Ammon's horn (tissue), 1 donor: ENCODE data around the gene MMRN2.
"Not testable (repeated sequence)": the region's sequence is repeated elsewhere in the genome, so short reads cannot be mapped to it uniquely, and the experiment has no call there.

Experiments used
- DNase-seq: peaks from one replicate; pipeline ENCODE4 v3.0.0-alpha.2; 2016; ENCODE audit warnings: low spot score

Gene MMRN2

GRCh38 chr10:86940677-86941076, 16.7 kb downstream of the MMRN2 start:
- no peak for DNase-seq

- DNase-seq = not testable (repeated sequence)
Observed at GRCh38 chr10:86940076-86940475, 17.3 kb downstream of the MMRN2 start.

GRCh38 chr10:86938260-86938659, 19.2 kb downstream of the MMRN2 start:
- no peak for DNase-seq

- no peak for DNase-seq
Observed at GRCh38 chr10:86937502-86938154, 19.8 kb downstream of the MMRN2 start.

GRCh38 chr10:86936661-86937501, 20.5 kb downstream of the MMRN2 start:
- DNase-seq = no peak

- not testable (repeated sequence) for DNase-seq
Observed at GRCh38 chr10:86934162-86934711, 23.2 kb downstream of the MMRN2 start.

- no peak for DNase-seq
Observed at GRCh38 chr10:86932674-86933073, 24.7 kb downstream of the MMRN2 start.

- no peak for DNase-seq
Observed at GRCh38 chr10:86931872-86932271, 25.5 kb downstream of the MMRN2 start.

GRCh38 chr10:86929468-86930380, 27.7 kb downstream of the MMRN2 start:
- DNase-seq = no peak

GRCh38 chr10:86922553-86922961, 34.9 kb downstream of the MMRN2 start:
- DNase-seq = no peak

GRCh38 chr10:86918022-86918471, 39.4 kb downstream of the MMRN2 start:
- DNase-seq = no peak

GRCh38 chr10:86914734-86915133, 42.7 kb downstream of the MMRN2 start:
- DNase-seq = no peak

GRCh38 chr10:86905429-86905828, 52.0 kb downstream of the MMRN2 start:
- DNase-seq = no peak

- DNase-seq = no peak
Observed at GRCh38 chr10:86904600-86904999, 52.8 kb downstream of the MMRN2 start.

GRCh38 chr10:86900955-86901354, 56.5 kb downstream of the MMRN2 start:
- peak; percentile 82 for DNase-seq

GRCh38 chr10:86899670-86900276, 57.6 kb downstream of the MMRN2 start:
- peak; percentile 84 for DNase-seq

- peak; percentile 26 for DNase-seq
Observed at GRCh38 chr10:86899132-86899531, 58.3 kb downstream of the MMRN2 start.

GRCh38 chr10:86898511-86898910, 58.9 kb downstream of the MMRN2 start:
- no peak for DNase-seq

- no peak for DNase-seq
Observed at GRCh38 chr10:86889997-86890396, 67.4 kb downstream of the MMRN2 start.

GRCh38 chr10:86888585-86889381, 68.6 kb downstream of the MMRN2 start:
- DNase-seq = no peak
